GM12892 (cell line): ENCODE measurements around the gene PSAP.

Source experiments
- POLR2A ChIP-seq: IDR thresholded peaks from 2 replicates; pipeline ENCODE4 v1.6.1; 2011; ENCODE audit warnings: low read depth, low read length, control low read depth
- POLR2AphosphoS5 ChIP-seq: IDR thresholded peaks from 2 replicates; pipeline ENCODE4 v1.6.1; 2011; ENCODE audit warnings: low read depth, low read length, control low read depth
- TAF1 ChIP-seq: IDR thresholded peaks from 2 replicates; pipeline ENCODE4 v1.6.1; 2011; ENCODE audit warnings: low read depth, mild to moderate bottlenecking, control low read depth, low read length, borderline replicate concordance

GRCh38 chr10:71809628-71810027 is 41.4 kb downstream of the PSAP start:
- TF ChIP-seq POLR2A (no peak), POLR2AphosphoS5 (no peak), TAF1 (no peak)
